IMR-90 (cell line): ENCODE measurements around the gene RAB11A. TPM values are rescaled to one million over a fixed set of nuclear protein-coding genes. Genes with fewer than 3 reads are reported as not detected.

ENCODE experiments used
- ATAC-seq: fragments of 200-7000 bp; cut with Tn5 transposase; 2 replicates; pipeline ENCODE4 v1.9.1; 2020; ENCODE audit warnings: low read depth, mild to moderate bottlenecking, moderate library complexity
- BruUV-seq: library from RNA; stranded (reverse); fragments of 400-500 nt; replicated peaks from 2 replicates; lab custom pipeline; 2021; lab: Mats Ljungman, UMichigan
- CTCF ChIA-PET: fragments of 300-600 bp; formaldehyde crosslinking; extraction: SDS; loops from one replicate; lab custom pipeline; 2021; ENCODE audit warnings: antibody characterized with exemption; lab: Yijun Ruan, JAX
- POLR2A ChIA-PET: fragments of 300-600 bp; sonication (Branson Sonifier 250); formaldehyde crosslinking; loops from one replicate; lab custom pipeline; 2022; ENCODE audit warnings: antibody characterized with exemption; ENCODE audit not compliant: unreplicated experiment; lab: Charles Lee
- DNase-seq: peaks from one replicate; pipeline ENCODE4 v3.0.0; 2013
- H2AFZ ChIP-seq: replicated peaks from 2 replicates; pipeline ENCODE3; 2013; ENCODE audit warnings: low read length, mild to moderate bottlenecking; ENCODE audit not compliant: poor library complexity
- H2AK5ac ChIP-seq: 2 replicates; pipeline ENCODE4 v1.6.1; 2013; ENCODE audit warnings: low read depth, low read length, inconsistent platforms
- H2AK9ac ChIP-seq: replicated peaks from 2 replicates; pipeline ENCODE3; 2013; ENCODE audit warnings: mild to moderate bottlenecking, low read depth, low read length, moderate library complexity; ENCODE audit not compliant: poor library complexity
- H2BK120ac ChIP-seq: 2 replicates; pipeline ENCODE4 v1.6.1; 2013; ENCODE audit warnings: low read depth, low read length, inconsistent platforms
- H2BK15ac ChIP-seq: 3 replicates; pipeline ENCODE4 v1.6.1; 2013; ENCODE audit warnings: low read depth, low read length, inconsistent platforms
- H2BK20ac ChIP-seq: 2 replicates; pipeline ENCODE4 v1.6.1; 2013; ENCODE audit warnings: low read depth, mild to moderate bottlenecking, inconsistent platforms, low read length, moderate library complexity
- H2BK5ac ChIP-seq: 2 replicates; pipeline ENCODE4 v1.6.1; 2013; ENCODE audit warnings: mild to moderate bottlenecking, low read depth, low read length, inconsistent platforms; ENCODE audit not compliant: poor library complexity, severe bottlenecking
- H3K14ac ChIP-seq: replicated peaks from 2 replicates; pipeline ENCODE4 v1.6.1; 2013; ENCODE audit warnings: low read depth, low read length, inconsistent platforms
- H3K18ac ChIP-seq: 2 replicates; pipeline ENCODE4 v1.6.1; 2013; ENCODE audit warnings: low read depth, low read length, control low read depth
- H3K23ac ChIP-seq: 2 replicates; pipeline ENCODE4 v1.6.1; 2013; ENCODE audit warnings: low read depth, low read length, inconsistent platforms
- H3K27ac ChIP-seq: 2 replicates; pipeline ENCODE4 v1.5.1; 2013; ENCODE audit warnings: mild to moderate bottlenecking, control low read depth, low read length; ENCODE audit not compliant: insufficient read depth
- H3K27me3 ChIP-seq: 2 replicates; pipeline ENCODE4 v1.6.1; 2013; ENCODE audit warnings: low read length; ENCODE audit not compliant: control insufficient read depth, insufficient read depth
- H3K36me3 ChIP-seq: 2 replicates; pipeline ENCODE4 v1.6.1; 2013; ENCODE audit warnings: low read length, mixed read lengths; ENCODE audit not compliant: control insufficient read depth, insufficient read depth
- H3K4ac ChIP-seq: 2 replicates; pipeline ENCODE4 v1.6.1; 2013; ENCODE audit warnings: low read depth, low read length, inconsistent platforms
- H3K4me1 ChIP-seq: 2 replicates; pipeline ENCODE4 v1.6.1; 2013; ENCODE audit warnings: low read length, mixed read lengths; ENCODE audit not compliant: control insufficient read depth, insufficient read depth
- H3K4me2 ChIP-seq: 2 replicates; pipeline ENCODE4 v1.6.1; 2013; ENCODE audit warnings: low read depth, mild to moderate bottlenecking, control low read depth, low read length, moderate library complexity
- H3K4me3 ChIP-seq: 2 replicates; pipeline ENCODE4 v1.5.1; 2013; ENCODE audit warnings: low read depth, mild to moderate bottlenecking, control low read depth, low read length, moderate library complexity; ENCODE audit not compliant: insufficient read depth
- H3K56ac ChIP-seq: 2 replicates; pipeline ENCODE4 v1.6.1; 2013; ENCODE audit warnings: low read length, inconsistent platforms; ENCODE audit not compliant: insufficient read depth; ENCODE audit errors: extremely low read depth
- H3K79me1 ChIP-seq, 2 experiments: 2 replicates each; pipeline ENCODE4 v1.6.1; 2013; ENCODE audit warnings: low read length in 2 of 2, inconsistent platforms in 1 of 2, low read depth in 1 of 2
- H3K9ac ChIP-seq: 2 replicates; pipeline ENCODE4 v1.6.1; 2013; ENCODE audit warnings: low read depth, low read length, control low read depth
- H3K9me1 ChIP-seq: 2 replicates; pipeline ENCODE4 v1.6.1; 2013; ENCODE audit warnings: low read length, inconsistent platforms; ENCODE audit not compliant: insufficient read depth
- H3K9me3 ChIP-seq: 2 replicates; pipeline ENCODE4 v1.6.1; 2013; ENCODE audit warnings: low read length; ENCODE audit not compliant: control insufficient read depth, insufficient read depth
- H4K20me1 ChIP-seq: 2 replicates; pipeline ENCODE4 v1.6.1; 2013; ENCODE audit warnings: low read length, inconsistent platforms; ENCODE audit not compliant: insufficient read depth
- H4K5ac ChIP-seq: 2 replicates; pipeline ENCODE4 v1.6.1; 2013; ENCODE audit warnings: mild to moderate bottlenecking, low read depth, low read length, control low read depth
- H4K8ac ChIP-seq, 2 experiments: 2 replicates each; pipeline ENCODE4 v1.6.1; 2013; ENCODE audit warnings: low read depth in 2 of 2, low read length in 2 of 2, control low read depth in 1 of 2, inconsistent platforms in 1 of 2
- H4K91ac ChIP-seq: 2 replicates; pipeline ENCODE4 v1.6.1; 2013; ENCODE audit warnings: low read depth, low read length, inconsistent platforms; ENCODE audit not compliant: insufficient read depth
- CEBPB ChIP-seq: IDR thresholded peaks from 2 replicates; pipeline ENCODE4 v1.6.1; 2012; ENCODE audit warnings: low read depth, low read length, improper control_type of control experiment
- MAFK ChIP-seq: IDR thresholded peaks from 2 replicates; pipeline ENCODE4 v1.6.1; 2012; ENCODE audit warnings: low read depth, low read length, improper control_type of control experiment
- WGBS, 2 experiments: methylation state at CpG; one replicate each; pipeline versions ENCODE4 v1.1.5 to v1.1.7; 2013; ENCODE audit warnings: missing lambda C conversion rate in 2 of 2; ENCODE audit not compliant: insufficient read length in 1 of 2; ENCODE audit errors: extremely low coverage in 2 of 2; 5-methylcytosine and 5-hydroxymethylcytosine counted together
- dilution Hi-C: fragments of 300-500 bp; cut with HindIII; formaldehyde crosslinking; loops from one replicate; pipeline ENCODE4 v1.14.3; 2018; ENCODE audit warnings: low sequenced_read_pairs; ENCODE audit not compliant: unreplicated experiment
- in situ Hi-C: fragments of 300-500 bp; cut with MboI; formaldehyde crosslinking; loops from 3 replicates; pipeline ENCODE4 v1.14.3; 2019; ENCODE audit warnings: low sequenced_read_pairs, inconsistent platforms, mixed read lengths
- intact Hi-C: fragments of 100-400 bp; cut with micrococcal nuclease; formaldehyde crosslinking; loops from 2 replicates; pipeline ENCODE4 v1.10.0; 2022
- polyA plus RNA-seq, 3 experiments: library from polyadenylated mRNA; depleted of rRNA; stranded (reverse); fragments of >200 nt; gene quantifications; 2 replicates each; pipeline ENCODE4 v1.2.3, GENCODE V29; 2012; ENCODE audit warnings: low replicate concordance in 1 of 3
- total RNA-seq: library from RNA; depleted of rRNA; stranded (reverse); fragments of >200 nt; gene quantifications from 2 replicates; pipeline ENCODE4 v1.2.3, GENCODE V29; 2012
- TF ChIP-seq, protein P1 (sequence below): conservative IDR thresholded peaks from 2 replicates; pipeline ENCODE4 v1.5.1; 2012; ENCODE audit warnings: mild to moderate bottlenecking, low read depth, low read length, improper control_type of control experiment
- TF ChIP-seq, protein P2 (sequence below): fragments of 150-350 bp; IDR thresholded peaks from 2 replicates; pipeline ENCODE4 v1.6.1; 2017; ENCODE audit warnings: mild to moderate bottlenecking, antibody characterized with exemption, low read length, low read depth

Gene RAB11A
- total and polyA plus RNA-seq, 2 of the 4 experiments (the other 2 are of a cell fraction), result 341 to 462 TPM

DNA sequence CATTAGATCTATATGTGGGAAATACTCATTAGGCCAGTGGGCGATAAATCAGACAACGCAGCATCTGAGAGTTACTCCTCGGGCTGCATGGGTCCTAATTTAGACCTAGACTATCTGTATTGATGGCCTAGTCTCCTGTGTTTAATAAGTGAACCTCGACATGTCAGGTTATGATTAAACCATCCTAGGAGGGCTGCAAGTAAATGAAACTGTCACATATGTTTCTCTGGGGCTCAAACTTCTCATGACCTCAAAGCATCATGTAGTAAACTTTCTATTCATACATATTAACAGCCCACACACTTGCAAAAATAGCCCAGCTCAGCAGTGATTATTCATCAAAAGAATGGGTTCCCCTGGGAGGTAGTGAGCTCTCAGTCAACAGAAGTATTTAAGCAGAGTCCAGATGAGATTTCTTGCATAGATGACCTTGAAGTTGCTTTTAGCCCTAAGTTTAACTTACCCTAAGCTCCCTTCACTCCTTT, 51.6 kb downstream of the RAB11A start:
- no peak for DNase-seq
- Histone ChIP-seq H3K4me3 (no peak overlapping the region), H2BK20ac (no peak overlapping the region), H3K14ac (no peak overlapping the region), H3K4ac (no peak overlapping the region), H3K9ac (no peak overlapping the region), H3K56ac (no peak overlapping the region), H2AFZ (no peak overlapping the region), H3K27me3 (no peaks in the 10 kb centered on the region), H3K36me3 (no peaks in the 10 kb centered on the region), H3K9me3 (no peaks in the 10 kb centered on the region), H3K4me2 (no peak overlapping the region), H4K8ac (no peak overlapping the region), H2BK15ac (no peak overlapping the region), H3K27ac (no peak overlapping the region), H2AK9ac (no peak overlapping the region), H4K20me1 (peaks cover 9% of the 10 kb centered on the region; the same call in 1 of the 2 replicates), H3K79me1 (no peaks in the 10 kb centered on the region), H3K4me1 (peaks cover 5% of the 10 kb centered on the region; the same call in 1 of the 2 replicates), H2BK5ac (no peak overlapping the region), H3K9me1 (peaks cover 3% of the 10 kb centered on the region; the same call in 1 of the 2 replicates), H4K5ac (no peak overlapping the region), H4K91ac (no peak overlapping the region), H3K18ac (no peak overlapping the region), H2AK5ac (no peak overlapping the region), H3K23ac (no peak overlapping the region), H2BK120ac (no peak overlapping the region)
- TF ChIP-seq, protein P1, sequence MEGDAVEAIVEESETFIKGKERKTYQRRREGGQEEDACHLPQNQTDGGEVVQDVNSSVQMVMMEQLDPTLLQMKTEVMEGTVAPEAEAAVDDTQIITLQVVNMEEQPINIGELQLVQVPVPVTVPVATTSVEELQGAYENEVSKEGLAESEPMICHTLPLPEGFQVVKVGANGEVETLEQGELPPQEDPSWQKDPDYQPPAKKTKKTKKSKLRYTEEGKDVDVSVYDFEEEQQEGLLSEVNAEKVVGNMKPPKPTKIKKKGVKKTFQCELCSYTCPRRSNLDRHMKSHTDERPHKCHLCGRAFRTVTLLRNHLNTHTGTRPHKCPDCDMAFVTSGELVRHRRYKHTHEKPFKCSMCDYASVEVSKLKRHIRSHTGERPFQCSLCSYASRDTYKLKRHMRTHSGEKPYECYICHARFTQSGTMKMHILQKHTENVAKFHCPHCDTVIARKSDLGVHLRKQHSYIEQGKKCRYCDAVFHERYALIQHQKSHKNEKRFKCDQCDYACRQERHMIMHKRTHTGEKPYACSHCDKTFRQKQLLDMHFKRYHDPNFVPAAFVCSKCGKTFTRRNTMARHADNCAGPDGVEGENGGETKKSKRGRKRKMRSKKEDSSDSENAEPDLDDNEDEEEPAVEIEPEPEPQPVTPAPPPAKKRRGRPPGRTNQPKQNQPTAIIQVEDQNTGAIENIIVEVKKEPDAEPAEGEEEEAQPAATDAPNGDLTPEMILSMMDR, result no peak
- TF ChIP-seq, protein P2, sequence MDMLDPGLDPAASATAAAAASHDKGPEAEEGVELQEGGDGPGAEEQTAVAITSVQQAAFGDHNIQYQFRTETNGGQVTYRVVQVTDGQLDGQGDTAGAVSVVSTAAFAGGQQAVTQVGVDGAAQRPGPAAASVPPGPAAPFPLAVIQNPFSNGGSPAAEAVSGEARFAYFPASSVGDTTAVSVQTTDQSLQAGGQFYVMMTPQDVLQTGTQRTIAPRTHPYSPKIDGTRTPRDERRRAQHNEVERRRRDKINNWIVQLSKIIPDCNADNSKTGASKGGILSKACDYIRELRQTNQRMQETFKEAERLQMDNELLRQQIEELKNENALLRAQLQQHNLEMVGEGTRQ, result no peak
- TF ChIP-seq CEBPB (no peak), MAFK (no peak)
- dilution Hi-C loops (no loop called here), in situ Hi-C loops (loop anchor here (25.0 kb wide), 1 partner anchor 566 kb away; the partner anchor contains the start of gene SNAPC5), intact Hi-C loops (no loop called here)
- no TSS peak for BruUV-seq
- POLR2A ChIA-PET, result no interaction called here
- CTCF ChIA-PET, result no interaction called here
- WGBS, 2 experiments, result no CpG with 5 or more reads among the region's 4 CpGs
- ATAC-seq, result no peak
